GM12874 (cell line): Measurements from ENCODE around the gene ZC3H7A.

ENCODE experiments used
- CTCF ChIP-seq: IDR thresholded peaks from 2 replicates; pipeline ENCODE4 v1.5.1; 2011; ENCODE audit warnings: low read depth, mild to moderate bottlenecking, control low read depth, low read length, moderate library complexity; ENCODE audit not compliant: insufficient read depth

Gene ZC3H7A

GRCh38 chr16:11750056-11750455 lies 47.0 kb downstream of the ZC3H7A start:
- TF ChIP-seq CTCF, result no peak

- TF ChIP-seq CTCF, result no peak
These were observed 48.4 kb downstream of the ZC3H7A start for GRCh38 chr16:11748404-11749254.

- TF ChIP-seq CTCF, result no peak
These were observed 49.1 kb downstream of the ZC3H7A start for GRCh38 chr16:11747949-11748403.

- TF ChIP-seq CTCF, result no peak
These were observed 53.0 kb downstream of the ZC3H7A start for GRCh38 chr16:11744075-11744470.

- no peak for TF ChIP-seq CTCF
These were observed 53.6 kb downstream of the ZC3H7A start for GRCh38 chr16:11743308-11744074.

GRCh38 chr16:11742536-11743307 lies 54.3 kb downstream of the ZC3H7A start, which contains the start of gene TXNDC11:
TXNDC11 (minus strand) TSS chr16:11742857; CDS start chr16:11742730, 127 bp downstream.
- no peak for TF ChIP-seq CTCF

GRCh38 chr16:11742093-11742535 lies 54.9 kb downstream of the ZC3H7A start:
- TF ChIP-seq CTCF, result no peak
